Tibial artery (tissue), 4 donors: Measurements from ENCODE around the gene GPR107.

Experiments
- DNase-seq, 2 donors: peaks; one replicate each; pipeline ENCODE4 v3.0.0-alpha.2; 2019
- H3K27ac ChIP-seq, 2 donors: fragments of 200-600 bp; sonication (generic) in 1 of 2; 1 replicate in 1 of 2; 2 replicates in 1 of 2; pipeline ENCODE4 v1.5.1; 2018 to 2019; ENCODE audit warnings: mild to moderate bottlenecking in 1 of 2
- H3K27me3 ChIP-seq, 2 donors: fragments of 200-600 bp; sonication (generic) in 1 of 2; one replicate each; pipeline versions ENCODE4 v1.5.1 to v1.6.0; 2016 to 2019
- H3K36me3 ChIP-seq, 3 donors: fragments of 200-600 bp; sonication (generic) in 2 of 3; one replicate each; pipeline ENCODE4 v1.5.1; 2016 to 2019; ENCODE audit warnings: mild to moderate bottlenecking in 2 of 3
- H3K4me1 ChIP-seq, 4 donors: fragments of 200-600 bp; sonication (generic) in 2 of 4; 1 replicate in 3 of 4; 2 replicates in 1 of 4; pipeline ENCODE4 v1.5.1; 2016 to 2019
- H3K4me3 ChIP-seq, 2 donors: fragments of 200-600 bp; sonication (generic) in 1 of 2; 1 replicate in 1 of 2; 2 replicates in 1 of 2; pipeline ENCODE4 v1.5.1; 2018 to 2019; ENCODE audit warnings: mild to moderate bottlenecking in 2 of 2
- H3K9me3 ChIP-seq, 3 donors: fragments of 200-600 bp; sonication (generic) in 1 of 3; one replicate each; pipeline ENCODE4 v1.5.1; 2016 to 2019
- CTCF ChIP-seq, 2 experiments: fragments of 200-600 bp in 1 of 2; fragments of 450-650 bp in 1 of 2; IDR thresholded peaks; one replicate each; pipeline ENCODE4 v1.5.1; 2017 to 2019; ENCODE audit warnings: antibody characterized with exemption in 2 of 2, mild to moderate bottlenecking in 1 of 2, moderate library complexity in 1 of 2
- intact Hi-C: fragments of 100-400 bp; cut with DNase I; formaldehyde crosslinking; loops from one replicate; pipeline ENCODE4 v1.15.0; 2023; ENCODE audit warnings: low total_unique reads

GPR107 gene

GRCh38 chr9:130045725-130046450 is 7.8 kb upstream of the GPR107 start:
- no peak for DNase-seq
- Histone ChIP-seq H3K9me3 (no peaks in the 10 kb centered on the region), H3K36me3 (peaks cover 0 to 5% (median 0%) of the 10 kb centered on the region in 3 donors), H3K27ac (no peak overlapping the region), H3K27me3 (no peaks in the 10 kb centered on the region), H3K4me1 (peaks cover 0 to 33% (median 18%) of the 10 kb centered on the region in 4 donors), H3K4me3 (no peak overlapping the region)
- intact Hi-C loops = no loop called here
- no peak for TF ChIP-seq CTCF (IDR thresholded peaks at IDR 0.05)

GRCh38 chr9:130049431-130050210 is 4.1 kb upstream of the GPR107 start:
- H3K27me3 ChIP-seq = no peaks in the 10 kb centered on the region
- peaks cover 3 to 40% (median 15%) of the 10 kb centered on the region in 4 donors for H3K4me1 ChIP-seq
- DNase-seq = no peak
- no peaks in the 10 kb centered on the region for H3K9me3 ChIP-seq
- H3K27ac ChIP-seq = no peak overlapping the region
- H3K36me3 ChIP-seq = no peaks in the 10 kb centered on the region
- no peak for TF ChIP-seq CTCF (IDR thresholded peaks at IDR 0.05)
- no peak overlapping the region for H3K4me3 ChIP-seq
- intact Hi-C loops = no loop called here

GRCh38 chr9:130050462-130050861 is 3.2 kb upstream of the GPR107 start:
- TF ChIP-seq CTCF (IDR thresholded peaks at IDR 0.05) = no peak
- H3K4me1 ChIP-seq = peaks cover 3 to 41% (median 21%) of the 10 kb centered on the region in 4 donors
- H3K27ac ChIP-seq = no peak overlapping the region
- intact Hi-C loops = no loop called here
- DNase-seq = no peak
- H3K36me3 ChIP-seq = no peaks in the 10 kb centered on the region
- no peaks in the 10 kb centered on the region for H3K27me3 ChIP-seq
- no peaks in the 10 kb centered on the region for H3K9me3 ChIP-seq
- no peak overlapping the region for H3K4me3 ChIP-seq

- Histone ChIP-seq H3K9me3 (no peaks in the 10 kb centered on the region), H3K36me3 (no peaks in the 10 kb centered on the region), H3K27ac (no peak overlapping the region), H3K4me3 (no peak overlapping the region), H3K27me3 (no peaks in the 10 kb centered on the region), H3K4me1 (peaks cover 3 to 40% (median 26%) of the 10 kb centered on the region in 4 donors)
- intact Hi-C loops = no loop called here
- DNase-seq = no peak
- no peak for TF ChIP-seq CTCF (IDR thresholded peaks at IDR 0.05)
These were observed 1.9 kb upstream of the GPR107 start for GRCh38 chr9:130051855-130052254.

GRCh38 chr9:130053109-130053503 is 600 bp upstream of the GPR107 start:
- Histone ChIP-seq H3K36me3 (peaks cover 0 to 4% (median under 1%) of the 10 kb centered on the region in 3 donors), H3K27me3 (no peaks in the 10 kb centered on the region), H3K9me3 (no peaks in the 10 kb centered on the region), H3K4me1 (peaks cover 3 to 43% (median 26%) of the 10 kb centered on the region in 4 donors), H3K4me3 (peak overlapping the region; percentile 82 to 95), H3K27ac (peak overlapping the region; percentile 90 to 94)
- TF ChIP-seq CTCF (IDR thresholded peaks at IDR 0.05) = no peak
- intact Hi-C loops = no loop called here
- no peak for DNase-seq
